Panc1 (cell line): Measurements from ENCODE around the gene HOMER2.

Experiments
- CTCF ChIP-seq: fragments of 450-650 bp; IDR thresholded peaks from 2 replicates; pipeline ENCODE4 v1.5.1; 2017; ENCODE audit warnings: mild to moderate bottlenecking
- POLR2AphosphoS5 ChIP-seq: IDR thresholded peaks from 2 replicates; pipeline ENCODE4 v1.6.1; 2012; ENCODE audit warnings: mild to moderate bottlenecking, low read depth, low read length, moderate library complexity
- TF ChIP-seq, protein P1 (sequence below), 2 experiments: IDR thresholded peaks; 2 replicates each; pipeline ENCODE4 v1.6.1; 2011 to 2012; ENCODE audit warnings: low read depth in 2 of 2, control low read depth in 1 of 2, low read length in 1 of 2, mild to moderate bottlenecking in 1 of 2, moderate library complexity in 1 of 2; ENCODE audit not compliant: insufficient read depth in 1 of 2

DNA sequence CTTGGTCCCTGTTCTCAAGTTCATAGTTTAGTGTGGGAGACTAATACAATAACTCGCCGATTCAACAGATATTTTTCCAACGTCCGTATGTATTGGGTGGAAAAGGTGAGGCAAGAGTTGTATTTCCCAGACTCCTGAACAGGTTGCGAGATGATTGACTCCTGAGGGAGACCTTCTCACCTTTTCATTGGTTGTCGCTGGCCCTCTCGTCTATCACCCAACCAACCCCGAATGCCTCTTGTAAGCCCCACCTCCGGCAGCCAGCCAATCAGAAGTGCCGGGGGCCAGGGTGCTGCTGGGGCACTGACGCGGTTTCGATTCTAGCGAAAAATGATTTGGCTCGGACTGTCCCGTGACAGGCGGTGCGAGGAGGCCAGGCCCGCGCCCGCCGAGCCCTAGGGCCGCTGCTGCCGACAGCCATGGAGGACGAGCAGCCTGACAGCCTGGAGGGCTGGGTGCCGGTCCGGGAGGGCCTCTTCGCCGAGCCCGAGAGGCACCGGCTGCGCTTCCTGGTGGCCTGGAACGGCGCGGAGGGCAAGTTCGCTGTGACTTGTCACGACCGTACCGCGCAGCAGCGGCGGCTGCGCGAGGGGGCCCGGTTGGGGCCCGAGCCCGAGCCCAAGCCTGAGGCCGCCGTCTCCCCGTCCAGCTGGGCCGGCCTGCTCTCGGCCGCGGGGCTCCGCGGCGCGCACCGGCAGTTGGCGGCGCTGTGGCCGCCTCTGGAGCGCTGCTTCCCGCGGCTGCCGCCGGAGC, 143.0 kb downstream of the HOMER2 start, which contains the start of gene WHAMM:
- TF ChIP-seq CTCF (no peak; the same call in 1 of the 2 replicates), POLR2AphosphoS5 (peak; percentile 64)
- TF ChIP-seq, protein P1, sequence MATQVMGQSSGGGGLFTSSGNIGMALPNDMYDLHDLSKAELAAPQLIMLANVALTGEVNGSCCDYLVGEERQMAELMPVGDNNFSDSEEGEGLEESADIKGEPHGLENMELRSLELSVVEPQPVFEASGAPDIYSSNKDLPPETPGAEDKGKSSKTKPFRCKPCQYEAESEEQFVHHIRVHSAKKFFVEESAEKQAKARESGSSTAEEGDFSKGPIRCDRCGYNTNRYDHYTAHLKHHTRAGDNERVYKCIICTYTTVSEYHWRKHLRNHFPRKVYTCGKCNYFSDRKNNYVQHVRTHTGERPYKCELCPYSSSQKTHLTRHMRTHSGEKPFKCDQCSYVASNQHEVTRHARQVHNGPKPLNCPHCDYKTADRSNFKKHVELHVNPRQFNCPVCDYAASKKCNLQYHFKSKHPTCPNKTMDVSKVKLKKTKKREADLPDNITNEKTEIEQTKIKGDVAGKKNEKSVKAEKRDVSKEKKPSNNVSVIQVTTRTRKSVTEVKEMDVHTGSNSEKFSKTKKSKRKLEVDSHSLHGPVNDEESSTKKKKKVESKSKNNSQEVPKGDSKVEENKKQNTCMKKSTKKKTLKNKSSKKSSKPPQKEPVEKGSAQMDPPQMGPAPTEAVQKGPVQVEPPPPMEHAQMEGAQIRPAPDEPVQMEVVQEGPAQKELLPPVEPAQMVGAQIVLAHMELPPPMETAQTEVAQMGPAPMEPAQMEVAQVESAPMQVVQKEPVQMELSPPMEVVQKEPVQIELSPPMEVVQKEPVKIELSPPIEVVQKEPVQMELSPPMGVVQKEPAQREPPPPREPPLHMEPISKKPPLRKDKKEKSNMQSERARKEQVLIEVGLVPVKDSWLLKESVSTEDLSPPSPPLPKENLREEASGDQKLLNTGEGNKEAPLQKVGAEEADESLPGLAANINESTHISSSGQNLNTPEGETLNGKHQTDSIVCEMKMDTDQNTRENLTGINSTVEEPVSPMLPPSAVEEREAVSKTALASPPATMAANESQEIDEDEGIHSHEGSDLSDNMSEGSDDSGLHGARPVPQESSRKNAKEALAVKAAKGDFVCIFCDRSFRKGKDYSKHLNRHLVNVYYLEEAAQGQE (IDR thresholded peaks at IDR 0.05; ENCODE audit: insufficient read depth in 1 of 2, low read depth in 2 of 2, low read length in 1 of 2) = no peak
